Body of pancreas (tissue), 4 donors: ENCODE measurements around the gene NKIRAS2.

Experiments
- POLR2A ChIP-seq, 3 donors: fragments of 450-650 bp; IDR thresholded peaks; one replicate each; pipeline ENCODE4 v1.6.1; 2016; ENCODE audit warnings: antibody characterized with exemption in 3 of 3, mild to moderate bottlenecking in 2 of 3
- TF ChIP-seq, protein P1 (sequence below), 7 experiments: fragments of 450-650 bp in 4 of 7; fragments of 200-600 bp in 3 of 7; sonication (generic) in 3 of 7; IDR thresholded peaks; one replicate each; pipeline ENCODE4 v1.5.1; 2016 to 2019; ENCODE audit warnings: antibody characterized with exemption in 7 of 7

DNA sequence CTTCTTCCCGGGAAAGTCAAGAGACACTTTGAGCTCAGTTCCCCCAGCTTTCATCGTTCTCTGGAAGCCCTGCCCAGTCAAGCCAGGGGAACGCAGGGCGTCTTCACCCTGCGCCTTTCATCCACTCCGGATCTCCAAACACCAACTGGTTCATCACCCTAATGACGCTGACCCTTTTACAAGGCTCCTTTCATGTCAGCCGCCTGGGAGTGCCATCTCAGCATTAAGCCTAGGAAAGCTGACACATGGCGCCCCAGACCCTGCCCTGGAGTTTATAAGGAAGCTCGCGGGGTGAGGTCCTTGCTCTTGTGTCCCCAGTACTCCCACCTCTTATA lies 2.1 kb upstream of the NKIRAS2 start:
- TF ChIP-seq POLR2A (IDR thresholded peaks at IDR 0.05), result no peak
- TF ChIP-seq, protein P1, sequence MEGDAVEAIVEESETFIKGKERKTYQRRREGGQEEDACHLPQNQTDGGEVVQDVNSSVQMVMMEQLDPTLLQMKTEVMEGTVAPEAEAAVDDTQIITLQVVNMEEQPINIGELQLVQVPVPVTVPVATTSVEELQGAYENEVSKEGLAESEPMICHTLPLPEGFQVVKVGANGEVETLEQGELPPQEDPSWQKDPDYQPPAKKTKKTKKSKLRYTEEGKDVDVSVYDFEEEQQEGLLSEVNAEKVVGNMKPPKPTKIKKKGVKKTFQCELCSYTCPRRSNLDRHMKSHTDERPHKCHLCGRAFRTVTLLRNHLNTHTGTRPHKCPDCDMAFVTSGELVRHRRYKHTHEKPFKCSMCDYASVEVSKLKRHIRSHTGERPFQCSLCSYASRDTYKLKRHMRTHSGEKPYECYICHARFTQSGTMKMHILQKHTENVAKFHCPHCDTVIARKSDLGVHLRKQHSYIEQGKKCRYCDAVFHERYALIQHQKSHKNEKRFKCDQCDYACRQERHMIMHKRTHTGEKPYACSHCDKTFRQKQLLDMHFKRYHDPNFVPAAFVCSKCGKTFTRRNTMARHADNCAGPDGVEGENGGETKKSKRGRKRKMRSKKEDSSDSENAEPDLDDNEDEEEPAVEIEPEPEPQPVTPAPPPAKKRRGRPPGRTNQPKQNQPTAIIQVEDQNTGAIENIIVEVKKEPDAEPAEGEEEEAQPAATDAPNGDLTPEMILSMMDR (IDR thresholded peaks at IDR 0.05), result no peak
